Fibroblast of villous mesenchyme (primary cell): Measurements from ENCODE around the gene LTF. TPM values are rescaled to one million over a fixed set of nuclear protein-coding genes. Genes with fewer than 3 reads are reported as not detected.

Source experiments
- DNase-seq: peaks from one replicate; pipeline ENCODE4 v3.0.0-alpha.2; 2010; ENCODE audit warnings: low read depth
- H3K4me3 ChIP-seq: 2 replicates; pipeline ENCODE4 v1.5.1; 2011; ENCODE audit warnings: low read depth, mild to moderate bottlenecking, low read length
- CTCF ChIP-seq: IDR thresholded peaks from 2 replicates; pipeline ENCODE4 v1.5.1; 2012; ENCODE audit warnings: low read depth, mild to moderate bottlenecking, low read length; ENCODE audit not compliant: insufficient read depth
- total RNA-seq: library from RNA; depleted of rRNA; stranded (reverse); fragments of >200 nt; gene quantifications from 2 replicates; pipeline ENCODE4 v1.2.3, GENCODE V29; 2012

Gene LTF
- total RNA-seq, 1 donor: under 0.01 TPM

- no peak for TF ChIP-seq CTCF
- H3K4me3 ChIP-seq: no peak overlapping the region
- peak; percentile 61 for DNase-seq
These were observed 25.2 kb upstream of the LTF start for GRCh38 chr3:46489875-46490274.

GRCh38 chr3:46489381-46489780 lies 24.7 kb upstream of the LTF start:
- H3K4me3 ChIP-seq: no peak overlapping the region
- DNase-seq: no peak
- TF ChIP-seq CTCF: no peak

- H3K4me3 ChIP-seq: no peak overlapping the region
- TF ChIP-seq CTCF: peak; percentile 100
- peak; percentile 84 for DNase-seq
These were observed 24.1 kb upstream of the LTF start for GRCh38 chr3:46488735-46489361.

- H3K4me3 ChIP-seq: no peak overlapping the region
- DNase-seq: no peak
- TF ChIP-seq CTCF: no peak
These were observed 21.1 kb upstream of the LTF start for GRCh38 chr3:46485779-46486175.

- TF ChIP-seq CTCF: no peak
These were observed 20.4 kb upstream of the LTF start for GRCh38 chr3:46484911-46485778.

GRCh38 chr3:46484388-46484787 lies 19.7 kb upstream of the LTF start:
- no peak for TF ChIP-seq CTCF
- DNase-seq: no peak
- no peak overlapping the region for H3K4me3 ChIP-seq

More at GRCh38 chr3:46484911-46485778, 20.4 kb upstream of the LTF start:
- no peak for DNase-seq
- no peak overlapping the region for H3K4me3 ChIP-seq
